Measurements from ENCODE around the gene TMEM185B. TPM values are rescaled to one million over a fixed set of nuclear protein-coding genes. Genes with fewer than 3 reads are reported as not detected.
A peak's percentile ranks its signal among the peaks of the same experiment; 100 is the strongest.

The TMEM185B gene
- total and polyA plus RNA-seq, 2 of the 4 experiments (the other 2 are of a cell fraction) = 17.7 to 26.1 TPM

GRCh38 chr2:120230515-120231471 lies 7.6 kb upstream of the TMEM185B start:
- no peak overlapping the region for H3K4ac ChIP-seq (ENCODE audit: low read depth, low read length)
- H3K18ac ChIP-seq (ENCODE audit: low read depth, low read length) = no peak overlapping the region
- H3K27me3 ChIP-seq (ENCODE audit: control insufficient read depth, insufficient read depth, low read length) = peaks cover 4% of the 10 kb centered on the region; the same call in 1 of the 2 replicates
- 84% methylated on average over 3 of the region's 17 CpGs; no CpG with 5 or more reads in 1 of the 2 experiments for WGBS, 2 experiments (ENCODE audit: extremely low coverage in 2 of 2, insufficient read length in 1 of 2)
- no peak for TF ChIP-seq POLR2A (IDR thresholded peaks at IDR 0.05; ENCODE audit: low read depth, low read length)
- no peak for TF ChIP-seq CTCF (conservative IDR thresholded peaks at IDR 0.05; ENCODE audit: low read depth, low read length)
- no peak overlapping the region for H4K8ac ChIP-seq (ENCODE audit: low read depth in 2 of 2, low read length in 2 of 2)
- dilution Hi-C loops (cut with HindIII; ENCODE audit: low sequenced_read_pairs, unreplicated experiment) (no loop called here), intact Hi-C loops (cut with micrococcal nuclease) (no loop called here), in situ Hi-C loops (cut with MboI; ENCODE audit: low sequenced_read_pairs) (loop anchor here (25.0 kb wide), 1 partner anchor 993 kb away; no protein-coding TSS in a partner anchor)
- peaks cover 2% of the 10 kb centered on the region; the same call in 1 of the 2 replicates for H3K4me1 ChIP-seq (ENCODE audit: control insufficient read depth, insufficient read depth, low read length)
- no peak overlapping the region for H3K23ac ChIP-seq (ENCODE audit: low read depth, low read length)
- no peak overlapping the region for H3K56ac ChIP-seq (ENCODE audit: extremely low read depth, insufficient read depth, low read length)
- no peak overlapping the region for H4K91ac ChIP-seq (ENCODE audit: insufficient read depth, low read depth, low read length)
- ATAC-seq (ENCODE audit: low read depth) = no peak
- no peaks in the 10 kb centered on the region for H3K9me3 ChIP-seq (ENCODE audit: control insufficient read depth, insufficient read depth, low read length)
- no peak overlapping the region for H2BK20ac ChIP-seq (ENCODE audit: low read depth, low read length)
- H3K9ac ChIP-seq (ENCODE audit: low read depth, low read length) = no peak overlapping the region
- H4K5ac ChIP-seq (ENCODE audit: low read depth, low read length) = no peak overlapping the region
- no peak overlapping the region for H3K27ac ChIP-seq (ENCODE audit: insufficient read depth, low read length)
- peak overlapping the region; percentile 59 for H2AFZ ChIP-seq (replicated peaks; ENCODE audit: low read length, poor library complexity)
- H2AK5ac ChIP-seq (ENCODE audit: low read depth, low read length) = no peak overlapping the region
- no peak for DNase-seq
- H3K4me3 ChIP-seq (ENCODE audit: insufficient read depth, low read depth, low read length) = no peak overlapping the region
- H3K79me1 ChIP-seq (ENCODE audit: low read depth in 1 of 2, low read length in 2 of 2) = no peaks in the 10 kb centered on the region
- H3K14ac ChIP-seq (replicated peaks; ENCODE audit: low read depth, low read length) = no peak overlapping the region
- no peaks in the 10 kb centered on the region; the same call in 1 of the 2 replicates for H4K20me1 ChIP-seq (ENCODE audit: insufficient read depth, low read length)
- no peaks in the 10 kb centered on the region for H3K36me3 ChIP-seq (ENCODE audit: control insufficient read depth, insufficient read depth, low read length)
- peak overlapping the region; percentile 9 for H2AK9ac ChIP-seq (replicated peaks; ENCODE audit: low read depth, low read length, poor library complexity)
- CTCF ChIA-PET = no interaction called here
- H2BK120ac ChIP-seq (ENCODE audit: low read depth, low read length) = no peak overlapping the region
- POLR2A ChIA-PET (ENCODE audit: unreplicated experiment) = interaction anchor here (0.6 kb wide), 2 partner anchors 8 to 699 kb away, joined by 3 to 7 read pairs; partner anchors contain the start of gene TMEM185B
- H2BK15ac ChIP-seq (ENCODE audit: low read depth, low read length) = no peak overlapping the region
- H2BK5ac ChIP-seq (ENCODE audit: low read depth, low read length, poor library complexity, severe bottlenecking) = no peak overlapping the region
- BruUV-seq (replicated peaks) = no TSS peak
- no peaks in the 10 kb centered on the region for H3K9me1 ChIP-seq (ENCODE audit: insufficient read depth, low read length)
- H3K4me2 ChIP-seq (ENCODE audit: low read depth, low read length) = no peak overlapping the region

Data from IMR-90 (cell line).